BE2C (cell line): ENCODE measurements around the gene ZNF273.

Experiments used
- DNase-seq: peaks from one replicate; pipeline ENCODE4 v3.0.0-alpha.2; 2020
- H3K27me3 ChIP-seq: fragments of 250-450 bp; sonication (Bioruptor Pico); 2 replicates; pipeline ENCODE4 v1.5.1; 2020; ENCODE audit warnings: mild to moderate bottlenecking
- H3K36me3 ChIP-seq: fragments of 250-450 bp; sonication (Bioruptor Pico); 2 replicates; pipeline ENCODE4 v1.5.1; 2020; ENCODE audit warnings: mild to moderate bottlenecking
- H3K4me1 ChIP-seq: fragments of 250-450 bp; sonication (Bioruptor Pico); 2 replicates; pipeline ENCODE4 v1.5.1; 2020
- H3K4me3 ChIP-seq: 2 replicates; pipeline ENCODE4 v1.5.1; 2011; ENCODE audit warnings: low read depth, low read length
- H3K9me3 ChIP-seq: fragments of 250-450 bp; sonication (Bioruptor Pico); 2 replicates; pipeline ENCODE4 v1.5.1; 2020
- CTCF ChIP-seq: IDR thresholded peaks from 2 replicates; pipeline ENCODE4 v1.5.1; 2012; ENCODE audit warnings: mild to moderate bottlenecking, low read depth, low read length

ZNF273 gene

GRCh38 chr7:64872351-64873154, 30.5 kb upstream of the ZNF273 start:
- H3K4me1 ChIP-seq, result no peaks in the 10 kb centered on the region
- no peak for TF ChIP-seq CTCF
- DNase-seq, result no peak
- no peaks in the 10 kb centered on the region; the same call in 1 of the 2 replicates for H3K9me3 ChIP-seq
- no peaks in the 10 kb centered on the region for H3K27me3 ChIP-seq
- H3K4me3 ChIP-seq, result no peak overlapping the region
- no peaks in the 10 kb centered on the region for H3K36me3 ChIP-seq

GRCh38 chr7:64873155-64873500, 29.9 kb upstream of the ZNF273 start:
- H3K4me1 ChIP-seq, result no peaks in the 10 kb centered on the region
- H3K4me3 ChIP-seq, result no peak overlapping the region
- TF ChIP-seq CTCF, result no peak

GRCh38 chr7:64873517-64873916, 29.6 kb upstream of the ZNF273 start:
- Histone ChIP-seq H3K9me3 (no peaks in the 10 kb centered on the region; the same call in 1 of the 2 replicates), H3K4me3 (no peak overlapping the region), H3K27me3 (no peaks in the 10 kb centered on the region), H3K36me3 (no peaks in the 10 kb centered on the region), H3K4me1 (no peaks in the 10 kb centered on the region)
- no peak for DNase-seq
- no peak for TF ChIP-seq CTCF

More at GRCh38 chr7:64873155-64873500, 29.9 kb upstream of the ZNF273 start:
- Histone ChIP-seq H3K36me3 (no peaks in the 10 kb centered on the region), H3K9me3 (no peaks in the 10 kb centered on the region; the same call in 1 of the 2 replicates), H3K27me3 (no peaks in the 10 kb centered on the region)
- DNase-seq, result no peak

GRCh38 chr7:64874114-64874513, 29.0 kb upstream of the ZNF273 start:
- no peak for TF ChIP-seq CTCF
- Histone ChIP-seq H3K4me3 (no peak overlapping the region), H3K9me3 (no peaks in the 10 kb centered on the region; the same call in 1 of the 2 replicates), H3K36me3 (no peaks in the 10 kb centered on the region), H3K4me1 (no peaks in the 10 kb centered on the region), H3K27me3 (no peaks in the 10 kb centered on the region)
- no peak for DNase-seq

GRCh38 chr7:64874562-64875250, 28.4 kb upstream of the ZNF273 start:
- Histone ChIP-seq H3K27me3 (no peaks in the 10 kb centered on the region), H3K36me3 (no peaks in the 10 kb centered on the region), H3K9me3 (no peaks in the 10 kb centered on the region; the same call in 1 of the 2 replicates), H3K4me1 (no peaks in the 10 kb centered on the region), H3K4me3 (no peak overlapping the region)
- TF ChIP-seq CTCF, result no peak
- no peak for DNase-seq

GRCh38 chr7:64875258-64875657, 27.8 kb upstream of the ZNF273 start:
- Histone ChIP-seq H3K9me3 (no peaks in the 10 kb centered on the region; the same call in 1 of the 2 replicates), H3K4me1 (no peaks in the 10 kb centered on the region), H3K36me3 (no peaks in the 10 kb centered on the region), H3K27me3 (no peaks in the 10 kb centered on the region), H3K4me3 (no peak overlapping the region)
- TF ChIP-seq CTCF, result no peak
- DNase-seq, result no peak
